Measurements from ENCODE around the gene PIEZO2. TPM values are rescaled to one million over a fixed set of nuclear protein-coding genes. Genes with fewer than 3 reads are reported as not detected.
A peak's percentile ranks its signal among the peaks of the same experiment; 100 is the strongest.
"Not testable (repeated sequence)": the region's sequence is repeated elsewhere in the genome, so short reads cannot be mapped to it uniquely, and the experiment has no call there.

Gene PIEZO2
- total RNA-seq (10 to 100 TPM in 4 of 7 donors, 1 to 10 TPM in 3; 4.6 to 13.0 (median 10.3) TPM), polyA plus RNA-seq (under 1 TPM; 0.42 to 0.76 (median 0.61) TPM)
- long read RNA-seq, donor 1 = 0 reads
- long read RNA-seq, donor 2 = 0 reads

- no peaks in the 10 kb centered on the region for H3K9me3 ChIP-seq
- TF ChIP-seq POLR2AphosphoS5 (IDR thresholded peaks at IDR 0.05) (peak in 2 of 3 donors; percentile 44 to 61), CTCF (IDR thresholded peaks at IDR 0.05 in 8 of 11, conservative IDR thresholded peaks at IDR 0.05 in 3 of 11) (no peak)
- intact Hi-C loops (cut with DNase I; ENCODE audit: low total_unique reads) = loop anchor here (10.0 kb wide), 1 partner anchor 295 kb away; no protein-coding TSS in a partner anchor
- 5 to 17% (median 7%) methylated on average over 20 to 62 of the region's 62 CpGs for WGBS, 5 donors
- peak; percentile 81 for DNase-seq
- H3K27ac ChIP-seq = no peak within 1 kb of the TSS
- peaks cover 0 to 61% (median 34%) of the 10 kb centered on the region in 7 donors for H3K27me3 ChIP-seq (replicated peaks in 1 of 7)
- peaks cover 3 to 26% (median 18%) of the 10 kb centered on the region in 6 donors for H3K4me1 ChIP-seq
- H3K4me3 ChIP-seq = peak within 1 kb of the TSS; percentile 10 to 66 (median 34)
- H3K36me3 ChIP-seq = no peaks in the 10 kb centered on the region
Measured at GRCh38 chr18:11149441-11150270, at the start of gene PIEZO2. PIEZO2 (minus strand) TSS chr18:11149569; CDS start chr18:11148588, 981 bp downstream.

- H3K4me3 ChIP-seq = no peak overlapping the region
- H3K36me3 ChIP-seq = no peaks in the 10 kb centered on the region
- DNase-seq = no peak
- WGBS, 5 donors = 88 to 99% (median 94%) methylated on average over 2 of the region's 2 CpGs
- H3K27me3 ChIP-seq (replicated peaks in 1 of 7) = no peaks in the 10 kb centered on the region
- no peaks in the 10 kb centered on the region for H3K9me3 ChIP-seq
- no peak for TF ChIP-seq POLR2AphosphoS5 (IDR thresholded peaks at IDR 0.05)
- TF ChIP-seq POLR2A (IDR thresholded peaks at IDR 0.05) = no peak
- TF ChIP-seq CTCF (IDR thresholded peaks at IDR 0.05 in 8 of 11, conservative IDR thresholded peaks at IDR 0.05 in 3 of 11) = no peak
- H3K4me1 ChIP-seq = no peaks in the 10 kb centered on the region
- no peak overlapping the region for H3K27ac ChIP-seq
- intact Hi-C loops (cut with DNase I; ENCODE audit: low total_unique reads) = no loop called here
Measured at GRCh38 chr18:11183637-11184036, 34.3 kb upstream of the PIEZO2 start.

GRCh38 chr18:11181629-11182028 lies 32.3 kb upstream of the PIEZO2 start:
- DNase-seq; H3K4me1 ChIP-seq; H3K36me3 ChIP-seq; H3K27ac ChIP-seq; intact Hi-C loops (cut with DNase I; ENCODE audit: low total_unique reads); H3K27me3 ChIP-seq (replicated peaks in 1 of 7); H3K4me3 ChIP-seq; H3K9me3 ChIP-seq: not testable (repeated sequence)
- WGBS, 5 donors = 64 to 93% (median 79%) methylated on average over 1 of the region's 1 CpG

DNA sequence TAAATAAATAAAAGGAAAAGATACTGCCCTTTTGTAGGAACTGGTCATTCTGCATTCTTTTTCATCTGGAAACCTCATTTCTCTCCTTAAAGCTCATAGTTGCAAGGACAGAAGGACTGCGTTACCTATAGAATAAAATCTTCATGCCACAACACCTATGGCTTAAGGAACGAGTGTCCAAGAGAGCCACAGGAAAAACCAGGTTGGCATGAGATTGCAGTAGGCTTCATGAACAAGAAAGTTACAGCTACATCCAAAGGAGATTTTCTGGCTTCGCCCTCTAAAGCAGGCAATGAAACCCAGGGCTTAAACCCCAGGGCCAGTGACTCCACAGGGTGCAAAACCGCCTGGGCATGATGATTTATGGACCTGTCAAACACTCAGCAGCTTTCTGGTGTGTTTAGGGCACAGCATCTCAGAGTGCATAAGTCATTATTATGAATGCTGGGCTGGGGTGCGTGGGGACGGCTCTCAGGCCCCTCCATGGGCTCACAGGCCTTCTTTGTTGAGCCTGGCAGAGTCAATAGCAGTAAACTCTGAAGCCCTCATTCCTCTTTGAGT lies 30.7 kb upstream of the PIEZO2 start:
- intact Hi-C loops (cut with DNase I; ENCODE audit: low total_unique reads) = no loop called here
- Histone ChIP-seq H3K36me3 (no peaks in the 10 kb centered on the region), H3K27me3 (replicated peaks in 1 of 7) (no peaks in the 10 kb centered on the region), H3K9me3 (no peaks in the 10 kb centered on the region), H3K27ac (no peak overlapping the region), H3K4me3 (no peak overlapping the region), H3K4me1 (no peaks in the 10 kb centered on the region)
- no peak for DNase-seq
- TF ChIP-seq CTCF (IDR thresholded peaks at IDR 0.05 in 8 of 11, conservative IDR thresholded peaks at IDR 0.05 in 3 of 11) (no peak), POLR2AphosphoS5 (IDR thresholded peaks at IDR 0.05) (no peak), POLR2A (IDR thresholded peaks at IDR 0.05) (no peak)
- 78 to 89% (median 86%) methylated on average over 6 of the region's 6 CpGs for WGBS, 5 donors

Measured in spleen (tissue), 13 donors.